ENCODE results near the gene GPR153. TPM values are rescaled to one million over a fixed set of nuclear protein-coding genes. Genes with fewer than 3 reads are reported as not detected.

Gene GPR153
- total RNA-seq, 5 donors from 2014 or later (not counting 1 experiment from before 2014, with no cell fraction given) = 0.35 to 2.7 (median 0.72) TPM

DNA sequence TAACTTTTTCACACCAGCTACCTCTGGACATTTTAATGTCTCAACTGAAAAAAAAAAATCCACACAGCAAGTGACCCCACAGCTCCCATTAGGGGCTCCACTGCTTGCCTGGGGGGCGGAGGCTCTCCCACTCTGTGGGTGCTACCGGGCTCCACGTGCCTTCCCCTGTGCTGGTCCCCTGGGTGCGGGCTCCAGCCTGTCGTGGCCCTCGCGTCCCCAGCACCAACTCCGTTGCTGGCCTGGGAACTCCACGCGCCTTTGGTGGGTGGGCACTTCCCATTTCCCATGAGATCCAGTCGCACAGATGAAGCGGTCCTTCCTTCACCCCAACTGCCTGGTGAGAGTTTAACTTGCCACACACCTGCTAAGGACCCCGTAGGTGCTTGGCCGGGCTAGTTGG is 27.1 kb upstream of the GPR153 start:
- H3K27ac Mint-ChIP-seq = no peak overlapping the region
- POLR2A ChIA-PET = interaction anchor here in 1 of 2 donors (0.7 kb wide), 1 partner anchor 87 kb away, joined by 5 read pairs; no protein-coding TSS in a partner anchor
- Histone ChIP-seq H3K36me3 (ENCODE audit: control insufficient read depth in 2 of 2, extremely low read depth in 1 of 2, insufficient read depth in 1 of 2, low read length in 1 of 2) (peaks cover 0 to 8% of the 10 kb centered on the region in 2 donors), H3K27ac (ENCODE audit: low read length) (no peak overlapping the region), H3K4me3 (ENCODE audit: control insufficient read depth in 1 of 2, extremely low read depth in 1 of 2, low read length in 1 of 2) (no peak overlapping the region), H3K27me3 (replicated peaks in 1 of 2; ENCODE audit: control insufficient read depth in 2 of 2, extremely low read depth in 1 of 2, insufficient read depth in 2 of 2, low read length in 1 of 2) (no peaks in the 10 kb centered on the region), H3K4me1 (ENCODE audit: control insufficient read depth in 1 of 2, extremely low read depth in 1 of 2, insufficient read depth in 2 of 2, low read length in 2 of 2) (peaks cover 0 to 20% of the 10 kb centered on the region in 2 experiments), H3K9me3 (no peaks in the 10 kb centered on the region)
- H3K27me3 Mint-ChIP-seq = no peaks in the 10 kb centered on the region
- CTCF ChIA-PET = interaction anchor here in 1 of 2 donors (0.6 kb wide), 1 partner anchor 86 kb away, joined by 4 read pairs; no protein-coding TSS in a partner anchor
- H3K4me1 Mint-ChIP-seq = no peaks in the 10 kb centered on the region
- H3K4me3 Mint-ChIP-seq = no peak overlapping the region
- WGBS (ENCODE audit: insufficient coverage) = 93% methylated on average over 10 of the region's 14 CpGs
- DNase-seq (no peak), ATAC-seq (replicated peaks in 1 of 4) (no peak)
- no peaks in the 10 kb centered on the region for H3K9me3 Mint-ChIP-seq
- H3K36me3 Mint-ChIP-seq = peaks cover under 1% of the 10 kb centered on the region

DNA sequence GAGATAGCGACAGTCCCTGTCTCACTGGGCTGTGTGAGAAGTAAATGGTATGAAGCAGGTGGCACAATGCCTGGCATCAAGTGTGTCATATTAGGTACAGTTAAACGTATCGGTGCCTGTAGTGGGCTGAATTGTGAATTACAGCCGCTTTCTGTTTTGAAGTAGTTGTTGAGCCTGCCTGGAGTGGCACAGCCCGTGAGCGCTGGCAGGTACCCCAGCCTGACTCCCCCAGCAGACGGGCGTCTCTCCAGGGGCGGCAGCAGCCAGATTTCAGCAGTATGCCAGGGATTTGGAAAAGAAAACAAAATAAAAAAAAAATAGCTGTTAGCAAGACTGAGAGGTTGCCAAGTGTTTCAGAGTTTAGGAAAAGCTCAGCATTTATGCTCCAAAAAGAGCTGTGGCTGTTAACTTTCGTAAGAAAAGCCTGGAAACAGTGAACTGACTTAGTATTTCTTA is 26.6 kb upstream of the GPR153 start:
- no peaks in the 10 kb centered on the region for H3K4me1 Mint-ChIP-seq
- Histone ChIP-seq H3K4me3 (ENCODE audit: control insufficient read depth in 1 of 2, extremely low read depth in 1 of 2, low read length in 1 of 2) (no peak overlapping the region), H3K27me3 (replicated peaks in 1 of 2; ENCODE audit: control insufficient read depth in 2 of 2, extremely low read depth in 1 of 2, insufficient read depth in 2 of 2, low read length in 1 of 2) (no peaks in the 10 kb centered on the region), H3K27ac (ENCODE audit: low read length) (no peak overlapping the region), H3K9me3 (no peaks in the 10 kb centered on the region), H3K4me1 (ENCODE audit: control insufficient read depth in 1 of 2, extremely low read depth in 1 of 2, insufficient read depth in 2 of 2, low read length in 2 of 2) (peaks cover 0 to 20% of the 10 kb centered on the region in 2 experiments), H3K36me3 (ENCODE audit: control insufficient read depth in 2 of 2, extremely low read depth in 1 of 2, insufficient read depth in 1 of 2, low read length in 1 of 2) (peaks cover 0 to 8% of the 10 kb centered on the region in 2 donors)
- POLR2A ChIA-PET = interaction anchor here (0.6 to 0.7 kb wide), 2 partner anchors 36 to 88 kb away, joined by 4 to 5 read pairs; no protein-coding TSS in a partner anchor
- ATAC-seq (replicated peaks in 1 of 4) = no peak
- no peak overlapping the region for H3K27ac Mint-ChIP-seq
- no peak overlapping the region for H3K4me3 Mint-ChIP-seq
- WGBS (ENCODE audit: insufficient coverage) = 99% methylated on average over 10 of the region's 10 CpGs
- no peaks in the 10 kb centered on the region for H3K9me3 Mint-ChIP-seq
- CTCF ChIA-PET = interaction anchor here in 1 of 2 donors (0.6 kb wide), 1 partner anchor 85 kb away, joined by 4 read pairs; no protein-coding TSS in a partner anchor
- no peaks in the 10 kb centered on the region for H3K27me3 Mint-ChIP-seq
- no peaks in the 10 kb centered on the region for H3K36me3 Mint-ChIP-seq
- DNase-seq = no peak

DNA sequence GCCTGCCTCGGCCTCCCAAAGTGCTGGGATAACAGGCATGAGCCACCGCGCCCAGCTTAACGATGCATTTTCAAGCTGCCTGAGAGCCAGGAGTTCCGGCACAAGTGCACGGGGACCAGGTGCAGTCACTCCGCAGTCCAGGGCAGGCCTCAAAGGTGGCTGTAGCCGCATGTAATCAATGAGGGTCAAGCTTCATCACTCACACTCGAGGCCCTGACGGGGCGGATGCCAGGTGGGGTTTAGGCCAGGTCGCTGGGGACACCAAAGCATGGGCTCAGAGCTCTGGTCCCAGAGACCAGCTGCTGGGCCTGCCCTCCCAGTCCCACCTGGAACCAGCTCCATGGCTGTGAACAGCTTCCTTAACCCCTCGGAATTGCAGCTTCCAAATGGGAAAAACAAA is 26.1 kb upstream of the GPR153 start:
- Histone ChIP-seq H3K27me3 (replicated peaks in 1 of 2; ENCODE audit: control insufficient read depth in 2 of 2, extremely low read depth in 1 of 2, insufficient read depth in 2 of 2, low read length in 1 of 2) (no peaks in the 10 kb centered on the region), H3K36me3 (ENCODE audit: control insufficient read depth in 2 of 2, extremely low read depth in 1 of 2, insufficient read depth in 1 of 2, low read length in 1 of 2) (peaks cover 0 to 8% of the 10 kb centered on the region in 2 donors), H3K9me3 (no peaks in the 10 kb centered on the region), H3K4me3 (ENCODE audit: control insufficient read depth in 1 of 2, extremely low read depth in 1 of 2, low read length in 1 of 2) (no peak overlapping the region), H3K4me1 (ENCODE audit: control insufficient read depth in 1 of 2, extremely low read depth in 1 of 2, insufficient read depth in 2 of 2, low read length in 2 of 2) (peaks cover 0 to 20% of the 10 kb centered on the region in 2 experiments), H3K27ac (ENCODE audit: low read length) (no peak overlapping the region)
- H3K4me1 Mint-ChIP-seq = no peaks in the 10 kb centered on the region
- H3K27ac Mint-ChIP-seq = no peak overlapping the region
- no peaks in the 10 kb centered on the region for H3K36me3 Mint-ChIP-seq
- DNase-seq (no peak), ATAC-seq (replicated peaks in 1 of 4) (no peak)
- H3K9me3 Mint-ChIP-seq = no peaks in the 10 kb centered on the region
- CTCF ChIA-PET = no interaction called here
- WGBS (ENCODE audit: insufficient coverage) = 95% methylated on average over 13 of the region's 13 CpGs
- POLR2A ChIA-PET = interaction anchor here in 1 of 2 donors (0.6 kb wide), 1 partner anchor 37 kb away, joined by 4 read pairs; no protein-coding TSS in a partner anchor
- H3K27me3 Mint-ChIP-seq = no peaks in the 10 kb centered on the region
- no peak overlapping the region for H3K4me3 Mint-ChIP-seq

DNA sequence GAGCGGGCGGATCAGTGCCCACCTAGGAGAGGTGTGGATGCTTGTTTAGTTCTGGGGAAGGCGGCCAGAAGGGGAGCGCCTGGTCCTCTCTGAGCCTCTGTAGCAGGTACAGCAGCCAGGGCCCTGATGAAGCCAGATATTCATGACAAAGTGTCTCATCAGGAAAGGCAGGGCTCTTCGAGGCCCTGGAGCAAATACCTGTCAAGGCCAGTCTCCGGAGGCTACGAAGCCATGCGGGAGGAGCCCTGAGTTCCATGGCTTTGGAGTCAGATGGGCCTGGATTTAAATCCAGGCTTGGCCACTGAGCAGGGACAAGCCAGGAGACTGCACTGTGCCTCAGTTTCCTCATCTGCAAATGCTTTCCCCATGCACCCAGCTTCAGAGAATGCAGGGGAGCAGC is 25.4 kb upstream of the GPR153 start:
- DNase-seq (no peak), ATAC-seq (replicated peaks in 1 of 4) (no peak)
- no peaks in the 10 kb centered on the region for H3K27me3 ChIP-seq (replicated peaks in 1 of 2; ENCODE audit: control insufficient read depth in 2 of 2, extremely low read depth in 1 of 2, insufficient read depth in 2 of 2, low read length in 1 of 2)
- peaks cover 0 to 4% of the 10 kb centered on the region in 2 donors for H3K36me3 ChIP-seq (ENCODE audit: control insufficient read depth in 2 of 2, extremely low read depth in 1 of 2, insufficient read depth in 1 of 2, low read length in 1 of 2)
- peaks cover 0 to 16% of the 10 kb centered on the region in 2 experiments for H3K4me1 ChIP-seq (ENCODE audit: control insufficient read depth in 1 of 2, extremely low read depth in 1 of 2, insufficient read depth in 2 of 2, low read length in 2 of 2)
- H3K27ac Mint-ChIP-seq = no peak overlapping the region
- H3K36me3 Mint-ChIP-seq = no peaks in the 10 kb centered on the region
- H3K9me3 ChIP-seq = no peaks in the 10 kb centered on the region
- no peak overlapping the region for H3K4me3 Mint-ChIP-seq
- no peak overlapping the region for H3K27ac ChIP-seq (ENCODE audit: low read length)
- ChIA-PET CTCF (no interaction called here), POLR2A (no interaction called here)
- H3K4me3 ChIP-seq (ENCODE audit: control insufficient read depth in 1 of 2, extremely low read depth in 1 of 2, low read length in 1 of 2) = no peak overlapping the region
- no peaks in the 10 kb centered on the region for H3K4me1 Mint-ChIP-seq
- no peaks in the 10 kb centered on the region for H3K27me3 Mint-ChIP-seq
- no peaks in the 10 kb centered on the region for H3K9me3 Mint-ChIP-seq
- 96% methylated on average over 6 of the region's 8 CpGs for WGBS (ENCODE audit: insufficient coverage)

DNA sequence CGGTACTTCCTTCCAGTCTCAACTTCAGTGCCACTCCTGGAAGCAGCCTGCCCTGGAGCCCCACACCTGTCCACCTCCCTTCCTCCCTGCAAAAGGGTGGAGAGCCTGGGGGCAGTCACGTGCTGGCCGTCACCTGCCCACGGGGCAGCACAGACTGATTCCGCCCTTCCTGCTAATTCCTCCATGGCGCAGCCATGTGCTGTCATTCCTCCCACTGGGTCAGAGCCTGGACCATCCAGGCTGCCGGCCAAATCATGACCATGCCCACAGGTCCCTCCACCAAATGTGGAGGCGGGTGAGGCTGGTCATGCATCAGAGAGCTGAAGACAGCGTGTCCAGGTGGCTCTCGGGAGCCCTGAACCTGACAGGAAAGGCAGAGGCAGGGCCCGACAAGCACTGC is 24.4 kb upstream of the GPR153 start:
- no peaks in the 10 kb centered on the region for H3K9me3 ChIP-seq
- Mint-ChIP-seq H3K4me1 (no peaks in the 10 kb centered on the region), H3K36me3 (no peaks in the 10 kb centered on the region), H3K9me3 (no peaks in the 10 kb centered on the region), H3K27me3 (no peaks in the 10 kb centered on the region), H3K27ac (no peak overlapping the region), H3K4me3 (no peak overlapping the region)
- CTCF ChIA-PET = no interaction called here
- peaks cover 0 to 4% of the 10 kb centered on the region in 2 donors for H3K36me3 ChIP-seq (ENCODE audit: control insufficient read depth in 2 of 2, extremely low read depth in 1 of 2, insufficient read depth in 1 of 2, low read length in 1 of 2)
- DNase-seq = no peak
- 96% methylated on average over 11 of the region's 11 CpGs for WGBS (ENCODE audit: insufficient coverage)
- H3K27me3 ChIP-seq (replicated peaks in 1 of 2; ENCODE audit: control insufficient read depth in 2 of 2, extremely low read depth in 1 of 2, insufficient read depth in 2 of 2, low read length in 1 of 2) = no peaks in the 10 kb centered on the region
- H3K4me1 ChIP-seq (ENCODE audit: control insufficient read depth in 1 of 2, extremely low read depth in 1 of 2, insufficient read depth in 2 of 2, low read length in 2 of 2) = peaks cover 0 to 14% of the 10 kb centered on the region in 2 experiments
- H3K27ac ChIP-seq (ENCODE audit: low read length) = no peak overlapping the region
- no peak for ATAC-seq (replicated peaks in 1 of 4)
- POLR2A ChIA-PET = no interaction called here
- no peak overlapping the region for H3K4me3 ChIP-seq (ENCODE audit: control insufficient read depth in 1 of 2, extremely low read depth in 1 of 2, low read length in 1 of 2)

DNA sequence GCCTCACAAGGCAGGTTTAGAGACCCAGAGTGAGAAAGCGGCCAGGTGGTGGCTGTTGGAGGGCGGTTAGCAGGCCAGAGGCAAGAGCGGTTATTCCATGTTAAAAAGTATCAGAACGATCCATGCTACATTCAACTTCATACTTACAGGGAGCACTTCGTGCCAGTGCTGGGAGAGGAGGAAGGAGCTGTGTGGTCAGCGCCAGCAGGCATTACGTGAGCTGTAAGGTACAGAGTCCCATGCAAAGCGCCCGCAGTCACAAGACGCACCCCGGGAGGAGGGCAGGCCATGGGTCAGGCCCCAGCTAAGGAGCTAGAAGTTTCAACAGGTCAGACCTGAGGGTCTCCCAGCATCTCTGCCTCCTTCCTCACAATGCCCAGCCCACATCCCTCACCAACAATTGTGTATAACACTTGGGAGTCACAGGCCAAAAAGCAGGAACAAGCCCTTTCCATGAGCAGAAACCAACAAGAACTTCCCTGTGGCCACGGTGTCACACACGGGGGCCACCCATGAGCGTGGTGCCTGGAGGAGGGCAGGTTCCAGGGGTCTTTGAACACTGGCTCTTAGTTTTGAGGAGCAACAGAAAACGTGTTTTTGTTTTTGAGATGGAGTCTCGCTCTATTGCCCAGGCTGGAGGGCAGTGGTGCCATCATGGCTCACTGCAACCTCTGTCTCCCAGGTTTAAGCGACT is 21.8 kb upstream of the GPR153 start:
- CTCF ChIA-PET = no interaction called here
- H3K27ac Mint-ChIP-seq = no peak overlapping the region
- no peak overlapping the region for H3K27ac ChIP-seq (ENCODE audit: low read length)
- no peak overlapping the region for H3K4me3 ChIP-seq (ENCODE audit: control insufficient read depth in 1 of 2, extremely low read depth in 1 of 2, low read length in 1 of 2)
- no peaks in the 10 kb centered on the region for H3K4me1 ChIP-seq (ENCODE audit: control insufficient read depth in 1 of 2, extremely low read depth in 1 of 2, insufficient read depth in 2 of 2, low read length in 2 of 2)
- POLR2A ChIA-PET = no interaction called here
- 95% methylated on average over 12 of the region's 17 CpGs for WGBS (ENCODE audit: insufficient coverage)
- H3K4me1 Mint-ChIP-seq = no peaks in the 10 kb centered on the region
- H3K36me3 Mint-ChIP-seq = no peaks in the 10 kb centered on the region
- peaks cover 0 to 4% of the 10 kb centered on the region in 2 donors for H3K36me3 ChIP-seq (ENCODE audit: control insufficient read depth in 2 of 2, extremely low read depth in 1 of 2, insufficient read depth in 1 of 2, low read length in 1 of 2)
- DNase-seq (no peak), ATAC-seq (replicated peaks in 1 of 4) (no peak)
- H3K9me3 Mint-ChIP-seq = no peaks in the 10 kb centered on the region
- no peak overlapping the region for H3K4me3 Mint-ChIP-seq
- H3K27me3 ChIP-seq (replicated peaks in 1 of 2; ENCODE audit: control insufficient read depth in 2 of 2, extremely low read depth in 1 of 2, insufficient read depth in 2 of 2, low read length in 1 of 2) = no peaks in the 10 kb centered on the region
- H3K9me3 ChIP-seq = no peaks in the 10 kb centered on the region
- H3K27me3 Mint-ChIP-seq = no peaks in the 10 kb centered on the region

Data from T-cell (primary cell).